HAP-1 (cell line): ENCODE data around the gene HJV.
"Not testable (repeated sequence)": the region's sequence is repeated elsewhere in the genome, so short reads cannot be mapped to it uniquely, and the experiment has no call there.

Source experiments
- DNase-seq, 2 experiments: peaks; one replicate each; pipeline ENCODE4 v3.0.0-alpha.2; 2016 to 2020; ENCODE audit warnings: low spot score in 2 of 2
- H3K27me3 ChIP-seq: fragments of 250-450 bp; sonication (Bioruptor Pico); 2 replicates; pipeline ENCODE4 v1.5.1; 2020; ENCODE audit warnings: low read depth, mild to moderate bottlenecking, moderate library complexity
- H3K36me3 ChIP-seq: fragments of 250-450 bp; sonication (Bioruptor Pico); replicated peaks from 2 replicates; pipeline ENCODE4 v1.5.1; 2020; ENCODE audit warnings: mild to moderate bottlenecking
- H3K4me1 ChIP-seq: fragments of 250-450 bp; sonication (Bioruptor Pico); 2 replicates; pipeline ENCODE4 v1.5.1; 2020; ENCODE audit warnings: mild to moderate bottlenecking
- H3K4me3 ChIP-seq: fragments of 250-450 bp; sonication (Bioruptor Pico); 2 replicates; pipeline ENCODE4 v1.5.1; 2020; ENCODE audit warnings: mild to moderate bottlenecking, moderate library complexity
- H3K9me3 ChIP-seq: fragments of 250-450 bp; sonication (Bioruptor Pico); 2 replicates; pipeline ENCODE4 v1.5.1; 2020; ENCODE audit warnings: mild to moderate bottlenecking, moderate library complexity
- in situ Hi-C: fragments of 300-500 bp; cut with MboI; formaldehyde crosslinking; loops from 3 replicates; pipeline ENCODE4 v1.14.3; 2020; ENCODE audit warnings: low sequenced_read_pairs, inconsistent platforms, mixed read lengths

Gene HJV

GRCh38 chr1:146021622-146022402 is at the start of gene HJV:
Gene HJV, minus strand, starts transcription at chr1:146021735. Its CDS starts 1,504 bp downstream, at chr1:146020231.
- Histone ChIP-seq H3K27me3 (peaks cover 35% of the 10 kb centered on the region), H3K4me3 (no peak within 1 kb of the TSS), H3K9me3 (no peaks in the 10 kb centered on the region), H3K4me1 (peaks cover 14% of the 10 kb centered on the region), H3K36me3 (no peaks in the 10 kb centered on the region)
- DNase-seq = no peak
- in situ Hi-C loops = no loop called here

DNA sequence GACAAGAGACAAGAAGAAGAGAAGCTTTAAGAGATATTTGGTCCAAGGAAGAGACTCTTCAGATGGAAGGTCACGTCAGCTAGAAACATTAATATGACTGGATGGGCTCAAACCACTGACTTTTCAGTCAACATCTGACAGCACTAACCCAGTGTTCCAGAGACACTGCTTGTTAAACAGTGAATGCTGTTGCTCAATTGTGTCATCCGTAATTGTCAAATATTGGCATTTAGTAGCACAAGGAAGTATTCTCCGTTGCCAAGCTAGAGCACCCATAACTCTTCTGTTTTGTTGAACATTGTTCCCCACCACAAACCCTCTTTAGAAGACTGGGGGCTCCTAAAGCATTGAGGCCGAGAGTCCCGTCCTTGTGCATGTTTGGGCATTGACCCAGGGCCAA is 37.6 kb upstream of the HJV start:
- in situ Hi-C loops, H3K4me1 ChIP-seq, H3K36me3 ChIP-seq, H3K4me3 ChIP-seq, DNase-seq, H3K9me3 ChIP-seq, H3K27me3 ChIP-seq: not testable (repeated sequence)

DNA sequence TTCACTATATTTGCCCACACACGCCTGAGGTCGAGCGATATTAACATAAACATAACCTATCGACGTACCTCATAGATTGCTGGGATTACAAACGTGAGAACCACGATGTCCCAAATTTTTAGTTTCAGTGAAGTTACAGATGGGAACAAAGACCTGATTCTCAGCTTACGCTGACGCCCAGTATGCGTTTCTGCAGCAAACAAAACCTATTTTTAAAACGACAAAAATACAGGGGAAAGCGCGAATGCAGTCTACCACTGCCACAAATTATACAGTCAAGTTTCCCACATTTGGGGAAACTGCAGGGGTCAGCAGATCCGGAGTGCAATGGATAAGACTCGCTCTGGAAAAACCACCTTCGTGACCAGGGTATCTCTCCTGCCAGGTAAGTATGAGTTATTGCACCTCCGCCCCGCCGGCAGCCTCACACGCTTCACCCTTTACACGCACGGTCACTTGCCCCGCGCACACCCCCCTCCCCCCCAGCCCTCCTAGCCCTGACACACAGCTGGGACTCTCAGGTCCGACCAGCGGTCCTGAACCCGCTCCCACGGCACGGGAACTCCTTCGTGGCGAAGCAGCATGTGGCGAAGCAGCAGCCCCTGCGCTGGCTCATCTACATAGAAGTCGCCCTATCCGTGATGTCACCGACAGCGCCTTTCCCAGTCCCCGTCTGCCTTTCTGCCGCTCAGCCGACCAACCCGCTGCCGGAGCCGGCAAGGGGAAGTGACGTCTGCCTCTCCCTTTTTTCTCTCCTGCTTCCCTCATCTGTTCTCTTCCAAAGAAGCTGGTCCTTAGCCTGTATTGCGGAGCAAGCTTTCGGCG is 30.5 kb upstream of the HJV start:
- in situ Hi-C loops = not testable (repeated sequence)
- DNase-seq = peak; percentile 90 to 99

GRCh38 chr1:146051452-146051851 is 29.9 kb upstream of the HJV start:
- Histone ChIP-seq H3K27me3 (no peaks in the 10 kb centered on the region), H3K36me3 (no peaks in the 10 kb centered on the region), H3K9me3 (no peaks in the 10 kb centered on the region), H3K4me1 (no peaks in the 10 kb centered on the region), H3K4me3 (peak overlapping the region; percentile 17)
- DNase-seq = peak in 1 of 2 experiments; percentile 78
- in situ Hi-C loops = no loop called here

More for the DNA sequence above, 30.5 kb upstream of the HJV start:
- H3K4me3 ChIP-seq = peak overlapping the region; percentile 17
- H3K27me3 ChIP-seq, H3K9me3 ChIP-seq, H3K36me3 ChIP-seq, H3K4me1 ChIP-seq: not testable (repeated sequence)

DNA sequence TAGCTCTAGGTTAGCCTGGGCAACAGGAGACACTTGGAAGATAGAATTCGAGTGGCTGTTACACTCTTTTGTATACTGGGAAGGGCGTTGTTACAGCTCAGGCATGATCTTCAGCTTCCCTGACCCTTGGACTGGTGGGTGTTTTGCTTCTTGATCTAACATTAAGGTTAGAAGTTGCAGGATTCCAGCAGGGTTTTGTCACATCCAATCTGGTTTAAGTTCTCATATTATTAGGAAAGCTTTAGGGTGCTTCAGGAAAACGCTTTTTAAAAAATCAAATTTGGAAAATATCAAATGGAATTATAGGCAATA is 29.1 kb upstream of the HJV start:
- H3K27me3 ChIP-seq, H3K36me3 ChIP-seq, H3K4me3 ChIP-seq, in situ Hi-C loops, H3K9me3 ChIP-seq, H3K4me1 ChIP-seq, DNase-seq: not testable (repeated sequence)

DNA sequence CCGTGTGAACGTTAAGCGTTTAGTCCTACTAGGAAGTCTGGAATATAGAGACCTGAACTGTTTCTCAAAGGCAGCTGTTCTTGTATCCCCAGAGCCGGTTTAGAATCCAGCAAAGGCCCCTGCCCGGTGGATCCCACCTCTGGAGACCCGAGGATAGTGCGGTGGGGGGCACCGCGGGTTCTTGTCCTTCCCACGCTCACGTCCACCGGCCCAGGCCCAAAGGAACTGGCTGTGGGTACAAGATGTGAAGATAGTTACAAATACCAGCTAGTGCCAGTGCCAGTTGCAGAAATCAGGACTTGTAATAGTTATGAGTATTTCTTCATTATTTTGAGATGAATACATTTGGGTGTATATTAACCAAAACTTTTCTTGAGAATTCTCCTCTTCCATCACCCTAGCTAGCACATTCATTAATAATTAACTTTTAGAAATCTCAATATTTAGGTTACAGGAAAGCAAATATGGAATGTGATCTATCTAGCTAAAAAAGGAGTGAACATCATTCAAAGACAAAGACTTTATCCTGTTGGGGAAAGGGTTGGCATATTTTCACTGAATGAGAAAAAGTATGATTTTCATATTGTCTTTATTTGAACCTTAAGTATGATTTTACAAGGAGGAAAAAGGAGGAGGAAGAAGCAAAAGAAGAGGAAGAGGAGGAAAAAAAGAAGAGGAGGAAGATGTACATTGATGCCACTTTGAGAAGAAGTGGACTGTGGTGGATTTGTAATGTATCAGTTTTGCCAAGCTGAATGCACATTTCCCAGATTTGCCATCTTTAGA is 28.5 kb upstream of the HJV start:
- in situ Hi-C loops, DNase-seq, H3K27me3 ChIP-seq, H3K9me3 ChIP-seq, H3K4me1 ChIP-seq, H3K36me3 ChIP-seq, H3K4me3 ChIP-seq: not testable (repeated sequence)

DNA sequence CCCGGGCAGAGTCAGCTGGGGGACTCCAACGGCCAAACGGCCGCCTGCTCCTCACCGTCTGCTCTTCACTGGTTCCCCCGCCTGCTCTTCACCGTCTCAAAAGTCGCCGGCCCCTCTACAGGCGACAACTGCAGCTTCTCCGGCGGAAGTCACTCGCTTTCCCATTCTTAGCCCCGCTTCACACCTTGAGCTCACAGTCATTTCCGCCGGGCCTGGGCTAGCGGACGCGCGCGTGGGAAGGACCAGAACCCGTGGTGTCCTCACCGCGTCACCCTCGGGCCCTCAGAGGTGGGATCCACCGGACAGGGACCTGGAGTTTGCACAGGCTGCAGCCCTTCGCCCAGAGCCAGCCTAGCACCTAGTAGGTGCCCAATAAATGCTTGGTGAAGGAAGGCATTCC is 27.9 kb upstream of the HJV start:
- Histone ChIP-seq H3K9me3 (no peaks in the 10 kb centered on the region), H3K4me1 (no peaks in the 10 kb centered on the region), H3K27me3 (no peaks in the 10 kb centered on the region), H3K36me3 (no peaks in the 10 kb centered on the region), H3K4me3 (no peak overlapping the region)
- in situ Hi-C loops = no loop called here
- DNase-seq = no peak

GRCh38 chr1:146048514-146049115 is 27.1 kb upstream of the HJV start:
- in situ Hi-C loops = not testable (repeated sequence)

GRCh38 chr1:146046664-146047063 is 25.1 kb upstream of the HJV start:
- no peaks in the 10 kb centered on the region for H3K4me1 ChIP-seq
- DNase-seq = no peak
- no peaks in the 10 kb centered on the region for H3K9me3 ChIP-seq
- H3K4me3 ChIP-seq = no peak overlapping the region
- no peaks in the 10 kb centered on the region for H3K27me3 ChIP-seq
- in situ Hi-C loops = no loop called here
- no peaks in the 10 kb centered on the region for H3K36me3 ChIP-seq

More at GRCh38 chr1:146048514-146049115, 27.1 kb upstream of the HJV start:
- not testable (repeated sequence) for H3K27me3 ChIP-seq, H3K9me3 ChIP-seq, H3K4me3 ChIP-seq, DNase-seq, H3K36me3 ChIP-seq, H3K4me1 ChIP-seq

DNA sequence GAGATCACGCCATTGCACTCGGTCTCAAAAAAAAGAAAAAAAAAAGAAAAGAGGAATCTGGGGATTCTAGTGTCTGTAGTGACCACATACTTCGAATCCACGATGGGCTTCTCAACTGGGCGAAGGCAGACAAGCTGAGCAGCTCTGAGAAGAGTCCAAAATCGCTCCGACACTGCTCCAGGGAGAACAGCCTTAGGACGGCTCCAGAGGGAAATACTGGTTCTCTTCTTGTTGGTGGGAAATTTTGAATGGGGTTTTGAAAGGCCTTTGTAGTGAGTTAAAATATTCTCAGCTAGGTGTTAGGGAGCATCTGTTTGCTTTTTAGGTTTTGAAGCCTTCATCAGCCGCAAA is 18.3 kb upstream of the HJV start:
- Histone ChIP-seq H3K4me1 (peaks cover 3% of the 10 kb centered on the region), H3K27me3 (no peaks in the 10 kb centered on the region), H3K36me3 (no peaks in the 10 kb centered on the region), H3K4me3 (no peak overlapping the region; the same call in 1 of the 2 replicates), H3K9me3 (no peaks in the 10 kb centered on the region)
- DNase-seq = no peak
- in situ Hi-C loops = no loop called here

GRCh38 chr1:146036965-146037646 is 15.6 kb upstream of the HJV start:
- DNase-seq = peak; percentile 88 to 91
- peaks cover 6% of the 10 kb centered on the region for H3K4me1 ChIP-seq
- no peaks in the 10 kb centered on the region for H3K27me3 ChIP-seq
- H3K4me3 ChIP-seq = peak overlapping the region; percentile 55
- no peaks in the 10 kb centered on the region for H3K36me3 ChIP-seq
- H3K9me3 ChIP-seq = no peaks in the 10 kb centered on the region
- in situ Hi-C loops = no loop called here

DNA sequence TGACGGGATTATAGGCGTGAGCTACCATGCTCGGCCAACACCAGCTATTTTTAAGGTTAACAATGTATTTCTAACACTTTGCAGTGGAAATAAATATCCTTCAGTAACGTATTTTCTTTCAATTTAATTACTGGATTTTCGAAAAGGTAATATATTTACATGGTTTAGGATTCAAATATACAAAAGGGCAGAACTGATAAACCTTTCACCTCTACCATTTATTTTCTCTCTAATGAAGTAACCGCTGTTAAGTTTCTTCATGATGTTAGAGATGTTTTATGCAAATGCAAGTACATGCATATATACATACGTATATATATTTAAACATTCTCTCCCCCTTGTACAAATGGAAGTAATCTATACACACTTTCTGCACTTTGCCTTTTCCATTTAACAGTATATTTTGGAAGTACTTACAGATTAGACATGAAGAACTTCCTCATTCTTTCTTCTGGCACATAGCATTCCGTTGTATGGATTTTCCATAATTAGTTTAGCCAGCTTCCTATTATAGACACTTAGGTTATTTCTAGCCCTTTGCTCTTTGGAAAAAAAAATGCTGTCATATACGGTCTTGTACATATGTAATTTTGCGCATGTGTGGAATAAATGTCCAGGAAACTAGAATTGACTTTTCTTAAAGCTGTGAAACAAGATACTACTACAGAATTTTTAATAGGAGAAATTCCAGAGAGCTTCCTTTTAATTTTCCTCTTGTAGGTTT is 14.9 kb upstream of the HJV start:
- DNase-seq = peak in 1 of 2 experiments; percentile 57
- Histone ChIP-seq H3K4me3 (peak overlapping the region; percentile 55), H3K36me3 (no peaks in the 10 kb centered on the region), H3K27me3 (no peaks in the 10 kb centered on the region), H3K4me1 (peaks cover 6% of the 10 kb centered on the region), H3K9me3 (no peaks in the 10 kb centered on the region)
- in situ Hi-C loops = no loop called here

DNA sequence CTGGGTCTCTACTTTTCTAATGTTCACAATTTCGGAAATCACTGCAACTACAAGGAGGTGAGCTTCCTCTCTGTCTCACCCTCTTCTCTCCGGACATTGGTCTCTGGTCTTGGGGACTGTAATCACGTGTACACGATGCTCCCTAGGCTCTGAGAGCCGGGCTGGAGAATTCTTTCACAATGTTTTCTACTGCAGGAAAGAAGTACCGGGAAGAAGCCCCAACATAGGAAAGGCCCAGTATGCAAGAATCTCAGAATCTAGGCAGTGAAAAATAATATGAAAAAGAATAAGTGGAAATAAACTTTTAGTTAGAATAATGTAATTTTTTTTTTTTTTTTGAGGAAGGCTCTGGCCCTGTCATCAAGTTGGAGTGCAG is 13.5 kb upstream of the HJV start:
- Histone ChIP-seq H3K4me3 (peak overlapping the region; percentile 55), H3K9me3 (no peaks in the 10 kb centered on the region), H3K27me3 (no peaks in the 10 kb centered on the region), H3K4me1 (peaks cover 6% of the 10 kb centered on the region), H3K36me3 (no peaks in the 10 kb centered on the region)
- in situ Hi-C loops = no loop called here
- DNase-seq = peak; percentile 28 to 52
